Measurements from ENCODE around the gene MBLAC1. TPM values are rescaled to one million over a fixed set of nuclear protein-coding genes. Genes with fewer than 3 reads are reported as not detected.

Gene MBLAC1
- total RNA-seq, 2 experiments from 2014 or later = 1.6 to 2.2 TPM

DNA sequence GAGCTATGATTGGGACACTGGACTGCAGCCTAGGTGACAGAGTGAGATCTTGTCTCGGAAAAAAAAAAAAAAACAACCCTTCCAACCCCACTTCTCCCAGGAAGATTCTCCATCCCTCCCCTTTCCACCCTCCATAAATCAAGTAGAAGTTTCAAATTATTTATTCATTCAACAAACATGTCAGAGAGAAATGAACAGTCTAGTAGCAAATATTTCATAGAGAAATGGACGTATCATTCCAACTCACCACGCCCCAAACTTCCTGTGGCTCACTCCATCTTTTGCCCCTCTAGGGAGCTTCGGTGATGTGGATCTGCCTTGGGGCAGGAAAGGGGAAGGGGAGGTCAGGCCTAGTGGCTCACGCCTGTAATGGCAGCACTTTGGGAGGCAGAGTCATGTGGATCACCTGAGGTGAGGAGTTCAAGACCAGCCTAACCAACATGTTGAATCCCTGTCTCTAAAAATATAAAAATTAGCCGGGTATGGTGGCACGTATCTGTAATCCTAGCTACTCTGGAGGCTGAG, 32.4 kb downstream of the MBLAC1 start:
- no peak for ATAC-seq
- H3K4me1 Mint-ChIP-seq = peaks cover 52% of the 10 kb centered on the region
- H3K36me3 Mint-ChIP-seq (ENCODE audit: low read depth) = peaks cover 12% of the 10 kb centered on the region
- no peaks in the 10 kb centered on the region for H3K27me3 Mint-ChIP-seq
- CTCF ChIA-PET = interaction anchor here (0.8 to 1.3 kb wide), 2 partner anchors 21 to 58 kb away, joined by 3 read pairs; no protein-coding TSS in a partner anchor
- no peaks in the 10 kb centered on the region for H3K9me3 Mint-ChIP-seq (ENCODE audit: low read depth)
- H3K4me3 Mint-ChIP-seq = peak overlapping the region; percentile 76
- intact Hi-C loops (cut with DNase I, micrococcal nuclease) = loop anchor here (2.0 to 5.0 kb wide), 2 partner anchors 18 to 533 kb away; partner anchors contain the start of genes GIGYF1 (in 1 of the 2), GPC2 (in 1 of the 2) and STAG3 (in 1 of the 2)
- peak overlapping the region; percentile 84 for H3K27ac Mint-ChIP-seq
- DNase-seq = peak; percentile 41
- POLR2A ChIA-PET = interaction anchor here (0.9 kb wide), 1 partner anchor 10 kb away, joined by 9 read pairs; the partner anchor contains the start of gene LAMTOR4

- no peak overlapping the region for H3K27ac Mint-ChIP-seq
- ATAC-seq (no peak), DNase-seq (no peak)
- intact Hi-C loops (cut with DNase I, micrococcal nuclease) = no loop called here
- POLR2A ChIA-PET = no interaction called here
- CTCF ChIA-PET = interaction anchor here (0.8 to 1.3 kb wide), 3 partner anchors 22 to 57 kb away, joined by 3 to 4 read pairs (median 3); no protein-coding TSS in a partner anchor
- H3K27me3 Mint-ChIP-seq = no peaks in the 10 kb centered on the region
- peaks cover 12% of the 10 kb centered on the region for H3K36me3 Mint-ChIP-seq (ENCODE audit: low read depth)
- H3K9me3 Mint-ChIP-seq (ENCODE audit: low read depth) = no peaks in the 10 kb centered on the region
- no peak overlapping the region for H3K4me3 Mint-ChIP-seq
- peaks cover 54% of the 10 kb centered on the region for H3K4me1 Mint-ChIP-seq
Measured at GRCh38 chr7:100160067-100160466, 33.3 kb downstream of the MBLAC1 start.

DNA sequence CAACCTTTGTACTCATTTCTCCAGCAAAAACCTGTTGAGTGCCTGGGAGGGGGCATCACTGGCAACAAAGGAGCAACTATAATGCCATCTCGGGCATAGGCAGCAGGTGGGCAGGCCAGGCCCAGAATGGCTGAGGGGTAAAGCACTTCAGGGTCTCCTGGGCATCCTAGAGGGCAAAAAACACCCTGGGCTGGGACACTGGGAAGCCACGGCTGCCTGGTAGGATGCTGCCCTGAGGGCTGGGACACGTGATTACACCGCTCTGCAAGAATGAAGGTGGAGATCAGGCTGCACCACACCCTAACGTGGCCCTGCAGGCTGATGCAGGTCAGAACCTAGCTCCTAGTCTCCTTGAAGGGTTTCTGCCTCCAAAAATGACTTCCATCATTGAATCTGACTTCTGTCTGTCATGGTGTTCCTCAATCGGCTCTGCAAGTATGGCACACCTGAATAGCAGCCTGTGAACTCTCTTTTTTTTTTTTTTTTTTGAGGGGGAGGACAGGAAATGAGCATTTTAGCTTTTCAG, 36.3 kb downstream of the MBLAC1 start:
- Mint-ChIP-seq H3K9me3 (ENCODE audit: low read depth) (no peaks in the 10 kb centered on the region), H3K27ac (peak overlapping the region; percentile 85), H3K27me3 (no peaks in the 10 kb centered on the region), H3K4me1 (peaks cover 57% of the 10 kb centered on the region), H3K4me3 (no peak overlapping the region), H3K36me3 (ENCODE audit: low read depth) (no peaks in the 10 kb centered on the region)
- peak; percentile 13 for ATAC-seq
- POLR2A ChIA-PET = interaction anchor here (0.6 kb wide), 1 partner anchor 693 kb away, joined by 5 read pairs; no protein-coding TSS in a partner anchor
- DNase-seq = peak; percentile 45
- intact Hi-C loops (cut with DNase I, micrococcal nuclease) = no loop called here
- CTCF ChIA-PET = interaction anchor here (0.6 to 1.8 kb wide), 2 partner anchors 30 to 885 kb away, joined by 4 read pairs; no protein-coding TSS in a partner anchor

DNA sequence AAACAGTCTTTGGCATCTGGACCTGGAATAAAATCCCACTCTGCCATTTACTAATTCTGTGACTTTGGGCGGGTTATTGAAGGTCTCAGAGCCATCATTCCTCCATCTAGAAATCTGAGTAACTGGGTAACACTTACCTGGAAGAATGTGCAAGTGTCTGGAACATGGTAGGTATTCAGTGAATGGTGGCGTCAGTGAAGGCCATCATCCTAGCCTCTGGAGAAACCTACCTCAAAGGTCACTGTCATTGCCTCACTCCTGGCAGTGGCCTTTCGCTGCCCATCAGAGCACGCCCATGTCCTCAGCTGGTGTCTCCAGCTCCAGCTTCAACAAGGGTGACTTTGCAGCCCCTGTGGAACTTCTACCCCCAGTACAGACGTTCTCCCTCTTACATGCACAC, 37.1 kb downstream of the MBLAC1 start:
- POLR2A ChIA-PET = no interaction called here
- ATAC-seq = no peak
- intact Hi-C loops (cut with DNase I, micrococcal nuclease) = no loop called here

DNA sequence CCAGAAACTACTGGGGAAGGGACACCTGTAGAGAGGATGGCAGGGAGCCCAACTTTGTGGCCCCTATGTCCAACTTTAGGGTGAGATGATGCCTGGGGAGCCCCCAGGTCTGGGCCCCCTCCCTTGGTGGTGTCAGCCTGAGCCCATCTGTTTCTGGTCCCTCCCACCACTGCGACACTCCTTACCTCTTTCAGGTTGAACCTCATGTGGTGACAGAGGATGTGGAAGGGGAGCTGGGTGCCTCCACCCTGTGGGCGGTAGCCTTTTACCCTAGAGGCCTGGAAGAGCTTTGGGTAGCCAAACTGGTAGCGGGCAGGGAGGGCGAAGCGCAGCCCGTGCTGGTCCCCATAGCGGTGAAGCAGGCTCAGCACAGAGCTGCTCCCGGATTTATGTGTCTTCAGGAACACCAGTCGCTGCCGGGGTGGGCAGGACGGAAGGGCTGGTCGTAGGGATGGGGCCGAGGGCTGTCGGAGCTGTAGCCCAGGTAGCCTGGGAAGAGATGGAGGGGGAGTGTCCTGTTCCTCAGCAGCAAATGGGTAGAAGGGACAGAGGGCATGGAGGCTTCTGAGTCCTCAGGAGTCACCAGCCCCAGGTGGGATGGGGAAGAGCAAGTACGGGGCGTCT, 39.7 kb downstream of the MBLAC1 start:
- ChIA-PET CTCF (interaction anchor here (0.6 to 1.9 kb wide), 4 partner anchors 10 to 43 kb away, joined by 3 to 12 read pairs (median 3); partner anchors contain the start of genes GPC2 and STAG3), POLR2A (interaction anchor here (0.6 to 2.1 kb wide), 7 partner anchors 9 to 264 kb away, joined by 3 to 11 read pairs (median 3); partner anchors contain the start of genes GPC2 and STAG3)
- Mint-ChIP-seq H3K4me1 (peaks cover 80% of the 10 kb centered on the region), H3K27me3 (no peaks in the 10 kb centered on the region), H3K9me3 (ENCODE audit: low read depth) (no peaks in the 10 kb centered on the region), H3K36me3 (ENCODE audit: low read depth) (no peaks in the 10 kb centered on the region), H3K27ac (peak overlapping the region; percentile 86), H3K4me3 (peak overlapping the region; percentile 70)
- DNase-seq (peak; percentile 73), ATAC-seq (peak; percentile 61)
- intact Hi-C loops (cut with DNase I, micrococcal nuclease) = loop anchor here in 1 of 2 experiments (5.0 kb wide), 1 partner anchor 51 kb away; the partner anchor contains the start of gene PVRIG

More for the DNA sequence above, 37.1 kb downstream of the MBLAC1 start:
- Mint-ChIP-seq H3K27me3 (no peaks in the 10 kb centered on the region), H3K4me1 (peaks cover 64% of the 10 kb centered on the region), H3K27ac (peak overlapping the region; percentile 85), H3K4me3 (no peak overlapping the region), H3K36me3 (ENCODE audit: low read depth) (no peaks in the 10 kb centered on the region), H3K9me3 (ENCODE audit: low read depth) (no peaks in the 10 kb centered on the region)
- DNase-seq = no peak
- CTCF ChIA-PET = interaction anchor here (1.8 kb wide), 1 partner anchor 31 kb away, joined by 4 read pairs; no protein-coding TSS in a partner anchor

DNA sequence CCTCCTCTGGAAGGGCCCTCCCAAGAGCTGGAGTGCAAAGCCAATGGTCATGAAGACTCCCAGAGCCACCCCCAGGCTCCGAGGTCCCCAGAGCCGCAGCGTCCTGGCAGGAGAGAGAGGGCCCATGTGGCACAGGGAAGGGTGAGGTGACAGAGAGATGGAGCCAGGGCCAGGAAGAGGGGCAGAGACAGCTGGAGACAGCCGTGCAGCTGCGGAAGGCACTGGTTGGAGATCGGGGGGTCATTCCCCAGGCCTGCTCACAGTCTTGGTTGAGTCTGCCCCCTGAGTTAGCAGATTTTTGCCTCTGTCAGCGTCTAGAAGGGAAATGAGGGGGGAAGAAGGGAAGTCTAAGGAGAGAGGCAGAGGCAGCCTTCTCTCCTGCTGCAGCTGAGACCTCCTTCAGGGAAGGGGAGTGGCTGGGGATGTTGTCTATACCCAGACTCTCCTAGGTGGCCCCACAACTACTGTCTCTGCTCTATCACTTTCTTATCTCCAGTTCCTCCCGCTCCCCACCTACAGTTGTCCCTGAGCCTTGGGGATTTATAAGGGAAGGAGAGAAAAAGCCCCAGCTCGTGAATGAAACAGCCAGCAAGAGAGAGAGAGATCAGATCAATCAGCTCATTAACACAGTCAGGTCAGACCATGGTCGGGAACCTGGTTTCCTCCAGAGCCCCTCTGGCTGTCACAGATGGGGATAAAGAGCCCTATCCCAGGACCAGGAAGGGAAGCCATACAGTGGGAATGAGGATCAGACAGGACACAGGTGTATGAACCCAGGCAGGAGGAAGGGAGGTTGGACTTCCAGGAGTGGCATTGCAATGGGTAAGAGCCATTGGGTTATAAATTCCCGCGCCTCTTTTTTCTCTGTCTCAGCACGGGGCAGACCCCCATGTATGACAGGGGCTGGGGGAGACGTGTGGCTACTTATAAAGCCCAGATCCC, 40.5 kb downstream of the MBLAC1 start:
- no peak for ATAC-seq

GRCh38 chr7:100167912-100168323, 41.2 kb downstream of the MBLAC1 start:
- Mint-ChIP-seq H3K4me3 (peak overlapping the region; percentile 70), H3K27me3 (no peaks in the 10 kb centered on the region), H3K27ac (peak overlapping the region; percentile 82), H3K9me3 (ENCODE audit: low read depth) (no peaks in the 10 kb centered on the region), H3K4me1 (peaks cover 74% of the 10 kb centered on the region), H3K36me3 (ENCODE audit: low read depth) (no peaks in the 10 kb centered on the region)
- peak; percentile 8 for ATAC-seq
- DNase-seq = peak; percentile 28
- CTCF ChIA-PET = interaction anchor here (0.5 to 1.3 kb wide), 6 partner anchors 9 to 462 kb away, joined by 3 to 4 read pairs (median 4); partner anchors contain the start of genes GPC2 and STAG3
- intact Hi-C loops (cut with DNase I, micrococcal nuclease) = loop anchor here in 1 of 2 experiments (1.0 to 5.0 kb wide), 2 partner anchors 10 to 49 kb away; partner anchors contain the start of genes PVRIG and TRAPPC14
- POLR2A ChIA-PET = interaction anchor here (1.0 to 2.1 kb wide), 2 partner anchors 9 to 13 kb away, joined by 3 to 8 read pairs; partner anchors contain the start of genes GPC2 and STAG3

More for the DNA sequence above, 40.5 kb downstream of the MBLAC1 start:
- Mint-ChIP-seq H3K27ac (peak overlapping the region; percentile 86), H3K4me3 (peak overlapping the region; percentile 70), H3K36me3 (ENCODE audit: low read depth) (no peaks in the 10 kb centered on the region), H3K4me1 (peaks cover 79% of the 10 kb centered on the region), H3K9me3 (ENCODE audit: low read depth) (no peaks in the 10 kb centered on the region), H3K27me3 (no peaks in the 10 kb centered on the region)
- DNase-seq = no peak
- CTCF ChIA-PET = interaction anchor here (0.5 to 1.9 kb wide), 5 partner anchors 9 to 463 kb away, joined by 3 to 12 read pairs (median 3); partner anchors contain the start of genes GPC2 and STAG3
- POLR2A ChIA-PET = interaction anchor here (0.6 to 2.1 kb wide), 7 partner anchors 8 to 263 kb away, joined by 3 to 11 read pairs (median 3); partner anchors contain the start of genes GPC2 and STAG3
- intact Hi-C loops (cut with DNase I, micrococcal nuclease) = loop anchor here in 1 of 2 experiments (5.0 kb wide), 1 partner anchor 50 kb away; the partner anchor contains the start of gene PVRIG

GRCh38 chr7:100169147-100169850, 42.5 kb downstream of the MBLAC1 start:
- DNase-seq (peak; percentile 53), ATAC-seq (peak; percentile 25)
- Mint-ChIP-seq H3K4me1 (peaks cover 60% of the 10 kb centered on the region), H3K36me3 (ENCODE audit: low read depth) (no peaks in the 10 kb centered on the region), H3K27ac (peak overlapping the region; percentile 64), H3K27me3 (no peaks in the 10 kb centered on the region), H3K9me3 (ENCODE audit: low read depth) (no peaks in the 10 kb centered on the region), H3K4me3 (peak overlapping the region; percentile 70)
- ChIA-PET POLR2A (interaction anchor here (0.6 to 1.0 kb wide), 3 partner anchors 9 to 23 kb away, joined by 3 to 6 read pairs (median 3); no protein-coding TSS in a partner anchor), CTCF (interaction anchor here (0.6 to 1.1 kb wide), 2 partner anchors 8 to 11 kb away, joined by 3 to 4 read pairs; partner anchors contain the start of genes GPC2 and STAG3)
- intact Hi-C loops (cut with DNase I, micrococcal nuclease) = loop anchor here in 1 of 2 experiments (5.0 kb wide), 1 partner anchor 48 kb away; the partner anchor contains the start of gene PVRIG

GRCh38 chr7:100170101-100170897, 43.5 kb downstream of the MBLAC1 start:
- ChIA-PET CTCF (no interaction called here), POLR2A (no interaction called here)

More at GRCh38 chr7:100170101-100170897, 43.5 kb downstream of the MBLAC1 start:
- Mint-ChIP-seq H3K27me3 (no peaks in the 10 kb centered on the region), H3K36me3 (ENCODE audit: low read depth) (no peaks in the 10 kb centered on the region), H3K9me3 (ENCODE audit: low read depth) (no peaks in the 10 kb centered on the region), H3K27ac (peak overlapping the region; percentile 55), H3K4me3 (peak overlapping the region; percentile 41), H3K4me1 (peaks cover 60% of the 10 kb centered on the region)
- intact Hi-C loops (cut with DNase I, micrococcal nuclease) = no loop called here
- ATAC-seq (no peak), DNase-seq (no peak)
